ENCODE results near the gene STOM. TPM values are rescaled to one million over a fixed set of nuclear protein-coding genes. Genes with fewer than 3 reads are reported as not detected.

The STOM gene
- total and polyA plus RNA-seq, 2 of the 8 experiments (the other 6 are each of a cell fraction or from before 2014, with no cell fraction given), result 25.2 to 60.4 TPM

DNA sequence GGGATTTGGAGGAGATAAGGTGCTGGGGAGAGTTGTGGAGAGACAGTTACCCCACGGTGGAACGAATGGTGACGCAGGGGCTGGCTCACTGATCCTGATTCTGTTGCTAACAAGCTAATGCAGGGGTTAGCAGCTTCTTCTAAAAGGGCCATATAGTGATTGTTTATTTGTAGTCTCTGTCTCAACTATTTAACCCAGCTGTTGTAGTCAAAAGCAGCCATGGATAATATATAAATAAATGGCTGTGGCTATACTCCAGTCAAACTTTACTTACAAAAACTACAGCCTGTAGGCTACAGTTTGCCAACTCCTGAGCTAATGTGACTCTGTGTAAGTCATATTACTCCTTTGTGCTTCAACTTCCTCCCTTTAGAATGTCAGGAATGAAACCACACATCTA lies 21.8 kb downstream of the STOM start:
- no peaks in the 10 kb centered on the region for H3K79me1 ChIP-seq (ENCODE audit: low read depth, low read length)
- H2BK12ac ChIP-seq (ENCODE audit: low read depth, low read length), result no peak overlapping the region
- H3K18ac ChIP-seq (ENCODE audit: extremely low read depth, low read length), result no peak overlapping the region
- 83% methylated on average over 3 of the region's 3 CpGs; no CpG with 5 or more reads in 1 of the 2 experiments for WGBS, 2 experiments (ENCODE audit: extremely low coverage in 1 of 2, insufficient coverage in 1 of 2, insufficient read length in 1 of 2, insufficient replicate concordance in 2 of 2, low coverage in 1 of 2, low lambda C conversion rate in 2 of 2, missing lambda C conversion rate in 1 of 2)
- H3K56ac ChIP-seq (replicated peaks; ENCODE audit: insufficient read length, low read depth, low read length), result no peak overlapping the region
- no peak overlapping the region for H4K5ac ChIP-seq (ENCODE audit: insufficient read length, low read depth, low read length)
- no peak overlapping the region for H4K8ac ChIP-seq (ENCODE audit: extremely low read depth, insufficient read depth, low read length)
- no peak overlapping the region for H3K27ac ChIP-seq (ENCODE audit: low read depth, low read length)
- no peaks in the 10 kb centered on the region for H3K4me1 ChIP-seq (replicated peaks in 1 of 4; ENCODE audit: control insufficient read depth in 3 of 4, insufficient read depth in 4 of 4, low read length in 3 of 4)
- H4K20me1 ChIP-seq (replicated peaks in 1 of 2; ENCODE audit: control insufficient read depth in 1 of 2, insufficient read depth in 2 of 2, low read length in 2 of 2), result no peaks in the 10 kb centered on the region
- H3K4me2 ChIP-seq (ENCODE audit: insufficient read depth in 1 of 2, low read depth in 2 of 2, low read length in 2 of 2), result no peak overlapping the region
- no peak overlapping the region for H3K23ac ChIP-seq (ENCODE audit: insufficient read length)
- H2BK5ac ChIP-seq (ENCODE audit: low read depth, low read length), result no peak overlapping the region
- no peaks in the 10 kb centered on the region for H3K23me2 ChIP-seq (ENCODE audit: low read depth, low read length)
- peaks cover 0 to 52% (median 7%) of the 10 kb centered on the region in 4 experiments; a peak in 4 of 8 replicates for H3K36me3 ChIP-seq (ENCODE audit: control insufficient read depth in 2 of 4, insufficient read depth in 4 of 4, low read length in 3 of 4)
- no peak overlapping the region for H2BK15ac ChIP-seq (ENCODE audit: low read length)
- H3K4ac ChIP-seq (replicated peaks; ENCODE audit: insufficient read length, low read depth, low read length), result no peak overlapping the region
- no peak for DNase-seq (ENCODE audit: low read depth in 1 of 2, low spot score in 2 of 2)
- H3K4me3 ChIP-seq (ENCODE audit: extremely low read depth in 1 of 4, insufficient read depth in 2 of 4, low read depth in 3 of 4, low read length in 4 of 4), result no peak overlapping the region
- POLR2A ChIA-PET (ENCODE audit: partially characterized antibody), result no interaction called here
- H3K9ac ChIP-seq (replicated peaks in 1 of 4; ENCODE audit: extremely low read depth in 1 of 4, low read depth in 3 of 4, low read length in 3 of 4), result no peak overlapping the region
- no peak overlapping the region for H2AK5ac ChIP-seq (ENCODE audit: low read depth, low read length)
- no peak overlapping the region for H2AFZ ChIP-seq (ENCODE audit: low read length)
- FAIRE-seq, result no peak
- H2BK20ac ChIP-seq (ENCODE audit: low read length), result no peak overlapping the region
- H3K14ac ChIP-seq (ENCODE audit: insufficient read length), result no peak overlapping the region
- CTCF ChIA-PET (ENCODE audit: partially characterized antibody), result interaction anchor here (1.2 to 4.5 kb wide), 2 partner anchors 28 to 136 kb away, joined by 5 to 20 read pairs; no protein-coding TSS in a partner anchor
- no peak overlapping the region for H4K91ac ChIP-seq (replicated peaks; ENCODE audit: insufficient read length, low read length)
- no peaks in the 10 kb centered on the region for H3K9me3 ChIP-seq (ENCODE audit: insufficient read depth in 2 of 2, low read depth in 1 of 2, low read length in 1 of 2)
- H3K27me3 ChIP-seq (replicated peaks in 1 of 4; ENCODE audit: control insufficient read depth in 3 of 4, extremely low read depth in 1 of 4, insufficient read depth in 3 of 4, low read length in 3 of 4), result no peaks in the 10 kb centered on the region
- H2BK120ac ChIP-seq (replicated peaks; ENCODE audit: low read depth, low read length), result no peak overlapping the region
- no peaks in the 10 kb centered on the region for H3K79me2 ChIP-seq (ENCODE audit: control insufficient read depth in 1 of 2, insufficient read depth in 2 of 2, low read length in 2 of 2)
- no peak for TF ChIP-seq POLR2AphosphoS5 (IDR thresholded peaks at IDR 0.05; ENCODE audit: low read depth, low read length)
- TF ChIP-seq RAD21 (IDR thresholded peaks at IDR 0.05 in 1 of 2, conservative IDR thresholded peaks at IDR 0.05 in 1 of 2; ENCODE audit: low read depth in 2 of 2, low read length in 2 of 2), result no peak
- no peak for TF ChIP-seq TCF12 (IDR thresholded peaks at IDR 0.05; ENCODE audit: low read depth, low read length)
- no peak for TF ChIP-seq HDAC2 (IDR thresholded peaks at IDR 0.05; ENCODE audit: borderline replicate concordance in 1 of 2, low read depth in 2 of 2, low read length in 2 of 2)
- TF ChIP-seq KDM1A (IDR thresholded peaks at IDR 0.05; ENCODE audit: borderline replicate concordance, low read length), result no peak
- TF ChIP-seq TEAD4 (IDR thresholded peaks at IDR 0.05; ENCODE audit: low read depth, low read length), result no peak
